ENCODE results near the gene CAPN15.

- TF ChIP-seq, protein P1, sequence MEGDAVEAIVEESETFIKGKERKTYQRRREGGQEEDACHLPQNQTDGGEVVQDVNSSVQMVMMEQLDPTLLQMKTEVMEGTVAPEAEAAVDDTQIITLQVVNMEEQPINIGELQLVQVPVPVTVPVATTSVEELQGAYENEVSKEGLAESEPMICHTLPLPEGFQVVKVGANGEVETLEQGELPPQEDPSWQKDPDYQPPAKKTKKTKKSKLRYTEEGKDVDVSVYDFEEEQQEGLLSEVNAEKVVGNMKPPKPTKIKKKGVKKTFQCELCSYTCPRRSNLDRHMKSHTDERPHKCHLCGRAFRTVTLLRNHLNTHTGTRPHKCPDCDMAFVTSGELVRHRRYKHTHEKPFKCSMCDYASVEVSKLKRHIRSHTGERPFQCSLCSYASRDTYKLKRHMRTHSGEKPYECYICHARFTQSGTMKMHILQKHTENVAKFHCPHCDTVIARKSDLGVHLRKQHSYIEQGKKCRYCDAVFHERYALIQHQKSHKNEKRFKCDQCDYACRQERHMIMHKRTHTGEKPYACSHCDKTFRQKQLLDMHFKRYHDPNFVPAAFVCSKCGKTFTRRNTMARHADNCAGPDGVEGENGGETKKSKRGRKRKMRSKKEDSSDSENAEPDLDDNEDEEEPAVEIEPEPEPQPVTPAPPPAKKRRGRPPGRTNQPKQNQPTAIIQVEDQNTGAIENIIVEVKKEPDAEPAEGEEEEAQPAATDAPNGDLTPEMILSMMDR (conservative IDR thresholded peaks at IDR 0.05), result no peak
- TF ChIP-seq ZFX (IDR thresholded peaks at IDR 0.05), result no peak
These were observed 44.9 kb upstream of the CAPN15 start for GRCh38 chr16:482468-483185.

Measured in C4-2B (cell line).